IPS-NIHi7 (cell line): Measurements from ENCODE around the gene PPP1R12C.

Experiments
- DNase-seq: peaks from one replicate; pipeline ENCODE4 v3.0.0; 2012; ENCODE audit warnings: mixed read lengths; ENCODE audit errors: extremely low spot score

PPP1R12C gene

GRCh38 chr19:55091126-55091910 lies 26.1 kb downstream of the PPP1R12C start:
- DNase-seq = no peak

- no peak for DNase-seq
Observed at GRCh38 chr19:55090564-55090963, 26.9 kb downstream of the PPP1R12C start.

GRCh38 chr19:55089342-55089944 lies 28.0 kb downstream of the PPP1R12C start:
- DNase-seq = no peak

- peak; percentile 57 for DNase-seq
Observed at GRCh38 chr19:55088543-55089341, 28.7 kb downstream of the PPP1R12C start.

- DNase-seq = no peak
Observed at GRCh38 chr19:55088021-55088451, 29.4 kb downstream of the PPP1R12C start.

GRCh38 chr19:55087542-55087901 lies 29.9 kb downstream of the PPP1R12C start:
- DNase-seq = peak; percentile 16

GRCh38 chr19:55086730-55087541 lies 30.5 kb downstream of the PPP1R12C start:
- peak; percentile 97 for DNase-seq

GRCh38 chr19:55085923-55086715 lies 31.3 kb downstream of the PPP1R12C start:
- no peak for DNase-seq

GRCh38 chr19:55084416-55084815 lies 33.0 kb downstream of the PPP1R12C start:
- no peak for DNase-seq

GRCh38 chr19:55083004-55083850 lies 34.2 kb downstream of the PPP1R12C start:
- DNase-seq = no peak

GRCh38 chr19:55082020-55082851 lies 35.2 kb downstream of the PPP1R12C start:
- peak; percentile 71 for DNase-seq

GRCh38 chr19:55081770-55082019 lies 35.7 kb downstream of the PPP1R12C start:
- no peak for DNase-seq

- peak; percentile 87 for DNase-seq
Observed at GRCh38 chr19:55080968-55081769, 36.3 kb downstream of the PPP1R12C start.

GRCh38 chr19:55080121-55080967 lies 37.1 kb downstream of the PPP1R12C start:
- peak; percentile 85 for DNase-seq

GRCh38 chr19:55079400-55080038 lies 37.9 kb downstream of the PPP1R12C start:
- DNase-seq = no peak

- no peak for DNase-seq
Observed at GRCh38 chr19:55078996-55079395, 38.4 kb downstream of the PPP1R12C start.

GRCh38 chr19:55077106-55077505 lies 40.3 kb downstream of the PPP1R12C start:
- no peak for DNase-seq
